Adrenal gland (tissue), 5 donors: ENCODE results near the gene ATXN7L1.

Source experiments
- POLR2A ChIP-seq, 2 donors: fragments of 450-650 bp; IDR thresholded peaks; one replicate each; pipeline ENCODE4 v1.6.1; 2017; ENCODE audit warnings: antibody characterized with exemption in 2 of 2, mild to moderate bottlenecking in 2 of 2, moderate library complexity in 1 of 2
- TF ChIP-seq, protein P1 (sequence below), 6 experiments: fragments of 450-650 bp in 4 of 6; fragments of 200-600 bp in 2 of 6; sonication (generic) in 1 of 6; IDR thresholded peaks; 1 replicate in 5 of 6; 2 replicates in 1 of 6; pipeline versions ENCODE4 v1.5.1 to v1.8.0; 2016 to 2021; ENCODE audit warnings: antibody characterized with exemption in 6 of 6, mild to moderate bottlenecking in 2 of 6, moderate library complexity in 1 of 6
- donor health status: DM: no; HTN: no; CAD: no.

DNA sequence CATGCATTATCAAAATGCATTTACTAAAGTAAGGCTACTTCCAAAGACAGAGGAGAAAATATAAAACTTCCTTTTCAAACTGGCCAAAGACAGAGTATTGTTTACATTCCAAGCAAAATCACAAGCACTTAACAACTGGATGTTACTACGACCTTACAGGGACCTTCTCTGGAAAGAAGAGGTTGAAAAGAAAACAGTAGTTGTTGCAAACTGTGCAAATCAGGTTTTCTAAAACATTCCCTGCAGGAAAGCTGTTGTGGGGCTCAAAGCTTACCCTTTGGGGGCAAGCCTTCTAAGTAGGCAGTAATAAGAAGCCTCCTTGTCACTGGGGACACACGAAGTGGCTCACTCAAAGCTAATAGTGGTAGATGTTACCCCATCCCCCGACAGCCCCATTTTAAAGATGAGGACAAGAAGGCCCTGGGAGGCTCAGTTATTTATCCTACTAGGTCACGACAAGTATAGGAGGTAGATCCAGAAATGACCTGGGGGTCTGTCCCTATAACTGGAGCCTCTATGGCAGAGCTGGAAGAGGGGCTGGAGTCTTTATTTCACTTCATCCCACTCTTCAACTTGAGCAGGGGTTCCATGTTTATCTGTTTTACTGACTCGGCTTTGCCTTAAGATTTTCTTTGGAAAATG lies 46.6 kb downstream of the ATXN7L1 start:
- TF ChIP-seq, protein P1, sequence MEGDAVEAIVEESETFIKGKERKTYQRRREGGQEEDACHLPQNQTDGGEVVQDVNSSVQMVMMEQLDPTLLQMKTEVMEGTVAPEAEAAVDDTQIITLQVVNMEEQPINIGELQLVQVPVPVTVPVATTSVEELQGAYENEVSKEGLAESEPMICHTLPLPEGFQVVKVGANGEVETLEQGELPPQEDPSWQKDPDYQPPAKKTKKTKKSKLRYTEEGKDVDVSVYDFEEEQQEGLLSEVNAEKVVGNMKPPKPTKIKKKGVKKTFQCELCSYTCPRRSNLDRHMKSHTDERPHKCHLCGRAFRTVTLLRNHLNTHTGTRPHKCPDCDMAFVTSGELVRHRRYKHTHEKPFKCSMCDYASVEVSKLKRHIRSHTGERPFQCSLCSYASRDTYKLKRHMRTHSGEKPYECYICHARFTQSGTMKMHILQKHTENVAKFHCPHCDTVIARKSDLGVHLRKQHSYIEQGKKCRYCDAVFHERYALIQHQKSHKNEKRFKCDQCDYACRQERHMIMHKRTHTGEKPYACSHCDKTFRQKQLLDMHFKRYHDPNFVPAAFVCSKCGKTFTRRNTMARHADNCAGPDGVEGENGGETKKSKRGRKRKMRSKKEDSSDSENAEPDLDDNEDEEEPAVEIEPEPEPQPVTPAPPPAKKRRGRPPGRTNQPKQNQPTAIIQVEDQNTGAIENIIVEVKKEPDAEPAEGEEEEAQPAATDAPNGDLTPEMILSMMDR (IDR thresholded peaks at IDR 0.05) = no peak
- TF ChIP-seq POLR2A (IDR thresholded peaks at IDR 0.05) = no peak
